ENCODE results near the gene MIB1. TPM values are rescaled to one million over a fixed set of nuclear protein-coding genes. Genes with fewer than 3 reads are reported as not detected.

MIB1 gene
- total and polyA plus RNA-seq, 12 donors, result 3.1 to 50.1 (median 20.7) TPM

DNA sequence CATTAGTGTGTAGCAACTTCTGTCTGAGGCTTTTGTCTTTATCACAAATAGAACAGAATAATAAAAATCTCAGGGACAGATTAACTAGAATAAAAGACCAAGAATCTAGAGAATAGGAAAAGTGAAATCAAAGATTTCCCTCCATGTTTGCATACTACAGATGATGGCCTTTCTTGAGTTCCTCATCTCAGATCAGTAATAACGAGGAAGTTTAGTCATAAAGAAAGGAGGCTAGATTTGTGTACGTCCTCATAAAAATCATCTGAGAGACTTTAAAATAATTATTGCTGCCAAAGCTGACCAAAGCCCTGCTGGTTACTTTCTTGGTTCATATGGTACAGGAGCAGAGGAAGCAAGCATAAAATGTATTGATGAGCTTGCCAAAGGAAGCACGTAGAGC is 117.3 kb downstream of the MIB1 start:
- peaks cover 0 to 4% of the 10 kb centered on the region in 2 donors for H3K36me3 ChIP-seq (replicated peaks in 1 of 2)
- TF ChIP-seq, protein P1, sequence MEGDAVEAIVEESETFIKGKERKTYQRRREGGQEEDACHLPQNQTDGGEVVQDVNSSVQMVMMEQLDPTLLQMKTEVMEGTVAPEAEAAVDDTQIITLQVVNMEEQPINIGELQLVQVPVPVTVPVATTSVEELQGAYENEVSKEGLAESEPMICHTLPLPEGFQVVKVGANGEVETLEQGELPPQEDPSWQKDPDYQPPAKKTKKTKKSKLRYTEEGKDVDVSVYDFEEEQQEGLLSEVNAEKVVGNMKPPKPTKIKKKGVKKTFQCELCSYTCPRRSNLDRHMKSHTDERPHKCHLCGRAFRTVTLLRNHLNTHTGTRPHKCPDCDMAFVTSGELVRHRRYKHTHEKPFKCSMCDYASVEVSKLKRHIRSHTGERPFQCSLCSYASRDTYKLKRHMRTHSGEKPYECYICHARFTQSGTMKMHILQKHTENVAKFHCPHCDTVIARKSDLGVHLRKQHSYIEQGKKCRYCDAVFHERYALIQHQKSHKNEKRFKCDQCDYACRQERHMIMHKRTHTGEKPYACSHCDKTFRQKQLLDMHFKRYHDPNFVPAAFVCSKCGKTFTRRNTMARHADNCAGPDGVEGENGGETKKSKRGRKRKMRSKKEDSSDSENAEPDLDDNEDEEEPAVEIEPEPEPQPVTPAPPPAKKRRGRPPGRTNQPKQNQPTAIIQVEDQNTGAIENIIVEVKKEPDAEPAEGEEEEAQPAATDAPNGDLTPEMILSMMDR (IDR thresholded peaks at IDR 0.05), result no peak
- TF ChIP-seq POLR2A (IDR thresholded peaks at IDR 0.05), result no peak
- H3K4me3 ChIP-seq, result no peak overlapping the region
- 75 to 83% (median 80%) methylated on average over 3 of the region's 3 CpGs for WGBS, 4 donors
- no peak overlapping the region for H3K27ac ChIP-seq
- intact Hi-C loops (cut with DNase I), result loop anchor here in 1 of 2 donors (10.0 kb wide), 1 partner anchor 243 kb away; the partner anchor contains the start of gene SNRPD1
- peaks cover 0 to 4% (median 0%) of the 10 kb centered on the region in 3 donors for H3K9me3 ChIP-seq (replicated peaks in 1 of 3)
- H3K4me1 ChIP-seq (replicated peaks in 1 of 2), result no peaks in the 10 kb centered on the region
- DNase-seq, result no peak
- no peaks in the 10 kb centered on the region for H3K27me3 ChIP-seq

DNA sequence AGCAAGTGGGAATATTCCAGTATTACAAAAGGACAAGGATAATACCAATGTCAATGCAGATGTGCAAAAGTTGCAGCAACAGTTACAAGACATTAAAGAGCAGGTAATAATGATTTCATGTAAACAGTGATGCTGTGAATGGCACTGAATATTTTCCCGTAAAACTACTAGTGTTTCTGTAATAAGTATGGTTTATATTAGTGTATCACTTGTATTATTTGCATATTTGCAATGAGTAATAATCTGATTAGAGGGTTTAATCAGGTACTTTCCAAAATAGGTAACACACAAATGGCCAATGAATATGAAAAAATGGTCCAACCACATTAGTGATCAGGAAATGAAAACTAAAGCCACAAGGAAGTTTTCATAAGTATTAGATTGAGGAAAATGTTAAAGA is 118.0 kb downstream of the MIB1 start:
- intact Hi-C loops (cut with DNase I), result loop anchor here in 1 of 2 donors (10.0 kb wide), 1 partner anchor 244 kb away; the partner anchor contains the start of gene SNRPD1
- WGBS, 4 donors, result 83 to 97% (median 90%) methylated on average over 1 of the region's 1 CpG
- H3K27ac ChIP-seq, result no peak overlapping the region
- peaks cover 0 to 4% of the 10 kb centered on the region in 2 donors for H3K36me3 ChIP-seq (replicated peaks in 1 of 2)
- no peak for TF ChIP-seq POLR2A (IDR thresholded peaks at IDR 0.05)
- TF ChIP-seq, protein P1 (IDR thresholded peaks at IDR 0.05), result no peak
- DNase-seq, result no peak
- H3K4me1 ChIP-seq (replicated peaks in 1 of 2), result no peaks in the 10 kb centered on the region
- H3K27me3 ChIP-seq, result no peaks in the 10 kb centered on the region
- H3K9me3 ChIP-seq (replicated peaks in 1 of 3), result peaks cover 0 to 4% (median 0%) of the 10 kb centered on the region in 3 donors
- no peak overlapping the region for H3K4me3 ChIP-seq

DNA sequence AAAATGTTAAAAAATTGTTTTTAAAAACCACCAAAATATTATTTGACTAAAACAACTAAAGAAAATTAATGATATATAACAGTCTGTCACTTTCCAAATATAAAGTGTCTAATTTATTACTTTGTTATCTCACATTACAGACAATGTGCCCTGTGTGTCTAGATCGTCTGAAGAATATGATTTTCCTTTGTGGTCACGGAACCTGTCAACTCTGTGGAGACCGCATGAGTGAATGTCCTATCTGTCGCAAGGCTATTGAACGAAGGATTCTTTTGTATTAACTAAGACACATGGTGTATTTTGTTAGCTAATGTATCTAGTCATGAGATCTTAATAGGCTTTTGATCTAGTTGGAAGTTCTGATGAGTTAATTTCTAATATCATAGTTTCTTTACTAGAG is 123.8 kb downstream of the MIB1 start:
- TF ChIP-seq, protein P1 (IDR thresholded peaks at IDR 0.05), result no peak
- TF ChIP-seq POLR2A (IDR thresholded peaks at IDR 0.05), result no peak
- no peaks in the 10 kb centered on the region for H3K36me3 ChIP-seq (replicated peaks in 1 of 2)
- 91 to 95% (median 93%) methylated on average over 5 of the region's 5 CpGs for WGBS, 4 donors

DNA sequence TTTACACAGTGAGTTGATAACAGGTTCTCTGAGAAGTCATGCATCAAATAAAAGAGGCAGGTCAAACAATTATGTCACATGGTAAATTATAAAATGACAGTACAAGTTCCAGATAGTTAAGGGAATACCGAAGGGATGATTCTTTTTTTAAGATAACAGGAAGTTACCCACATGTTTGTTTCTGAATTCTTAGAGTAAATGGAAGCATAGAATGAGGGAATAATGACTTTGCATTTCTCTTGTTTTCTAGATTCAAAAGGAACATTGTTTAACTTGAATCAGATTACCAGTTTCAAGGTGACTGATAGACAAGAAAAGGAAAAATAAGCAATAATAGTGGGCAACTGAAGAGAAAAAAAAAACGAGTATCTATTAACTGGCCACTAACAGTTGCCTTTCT is 124.5 kb downstream of the MIB1 start:
- H3K4me1 ChIP-seq (replicated peaks in 1 of 2), result no peaks in the 10 kb centered on the region
- H3K9me3 ChIP-seq (replicated peaks in 1 of 3), result no peaks in the 10 kb centered on the region
- WGBS, 4 donors, result 54 to 72% (median 64%) methylated on average over 2 of the region's 2 CpGs
- intact Hi-C loops (cut with DNase I), result no loop called here
- no peak overlapping the region for H3K4me3 ChIP-seq
- no peaks in the 10 kb centered on the region for H3K36me3 ChIP-seq (replicated peaks in 1 of 2)
- TF ChIP-seq POLR2A (IDR thresholded peaks at IDR 0.05), result no peak
- TF ChIP-seq, protein P1 (IDR thresholded peaks at IDR 0.05), result no peak
- H3K27me3 ChIP-seq, result no peaks in the 10 kb centered on the region
- H3K27ac ChIP-seq, result no peak overlapping the region
- no peak for DNase-seq

More for the DNA sequence above, 123.8 kb downstream of the MIB1 start:
- Histone ChIP-seq H3K4me1 (replicated peaks in 1 of 2) (no peaks in the 10 kb centered on the region), H3K27ac (no peak overlapping the region), H3K9me3 (replicated peaks in 1 of 3) (no peaks in the 10 kb centered on the region), H3K27me3 (no peaks in the 10 kb centered on the region), H3K4me3 (no peak overlapping the region)
- intact Hi-C loops (cut with DNase I), result no loop called here
- no peak for DNase-seq
